Measurements from ENCODE around the gene SEZ6.

Gene SEZ6

GRCh38 chr17:28907709-28908475, 97.9 kb downstream of the SEZ6 start:
- Histone ChIP-seq H3K27ac (no peak overlapping the region), H2AFZ (no peak overlapping the region), H3K9ac (no peak overlapping the region), H3K9me3 (ENCODE audit: control insufficient read depth, low read length) (no peaks in the 10 kb centered on the region), H3K4me1 (no peaks in the 10 kb centered on the region), H3K27me3 (ENCODE audit: control insufficient read depth, insufficient read depth, low read length) (no peaks in the 10 kb centered on the region), H3K4me2 (ENCODE audit: low read length) (no peak overlapping the region), H3K36me3 (ENCODE audit: control insufficient read depth, insufficient read depth, low read length) (no peaks in the 10 kb centered on the region), H3K4me3 (ENCODE audit: low read depth, low read length) (no peak overlapping the region), H3K79me2 (peaks cover 8% of the 10 kb centered on the region)
- no peak for TF ChIP-seq CTCF (IDR thresholded peaks at IDR 0.05)

- H3K9ac ChIP-seq, result no peak overlapping the region
- no peak overlapping the region for H2AFZ ChIP-seq
- no peak overlapping the region for H3K4me2 ChIP-seq (ENCODE audit: low read length)
- no peaks in the 10 kb centered on the region for H3K36me3 ChIP-seq (ENCODE audit: control insufficient read depth, insufficient read depth, low read length)
- no peaks in the 10 kb centered on the region for H3K27me3 ChIP-seq (ENCODE audit: control insufficient read depth, insufficient read depth, low read length)
- no peaks in the 10 kb centered on the region for H3K4me1 ChIP-seq
- TF ChIP-seq CTCF (IDR thresholded peaks at IDR 0.05), result no peak
- H3K79me2 ChIP-seq, result peaks cover 6% of the 10 kb centered on the region
- H3K27ac ChIP-seq, result no peak overlapping the region
- H3K4me3 ChIP-seq (ENCODE audit: low read depth, low read length), result no peak overlapping the region
- no peaks in the 10 kb centered on the region for H3K9me3 ChIP-seq (ENCODE audit: control insufficient read depth, low read length)
Measured at GRCh38 chr17:28906706-28907438, 99.0 kb downstream of the SEZ6 start.

DNA sequence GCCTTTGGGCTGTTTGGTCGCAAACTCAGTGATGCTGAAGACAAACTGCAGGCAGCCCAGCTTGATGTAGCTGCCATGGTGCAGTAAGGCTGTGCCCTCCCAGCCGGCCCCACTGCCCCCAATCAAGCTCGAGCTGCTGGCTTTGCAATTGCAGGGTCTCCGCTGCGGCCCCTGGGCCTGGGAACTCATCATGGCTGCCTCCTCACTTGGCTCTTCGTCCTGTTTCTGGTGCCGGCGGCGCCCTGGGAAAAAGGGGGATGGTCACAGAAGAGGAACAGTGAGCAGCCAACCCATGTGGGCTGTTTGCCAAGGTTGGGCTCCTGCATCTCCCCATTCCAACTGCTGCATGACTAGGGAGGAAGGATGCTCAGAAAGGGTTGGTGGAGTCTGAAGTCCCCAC, 99.6 kb downstream of the SEZ6 start:
- Histone ChIP-seq H3K27ac (no peak overlapping the region), H3K79me2 (peaks cover 6% of the 10 kb centered on the region), H3K9ac (no peak overlapping the region), H2AFZ (no peak overlapping the region), H3K27me3 (ENCODE audit: control insufficient read depth, insufficient read depth, low read length) (no peaks in the 10 kb centered on the region), H3K9me3 (ENCODE audit: control insufficient read depth, low read length) (no peaks in the 10 kb centered on the region), H3K36me3 (ENCODE audit: control insufficient read depth, insufficient read depth, low read length) (no peaks in the 10 kb centered on the region), H3K4me3 (ENCODE audit: low read depth, low read length) (no peak overlapping the region), H3K4me2 (ENCODE audit: low read length) (no peak overlapping the region), H3K4me1 (peaks cover 2% of the 10 kb centered on the region)
- TF ChIP-seq CTCF (IDR thresholded peaks at IDR 0.05), result no peak
